Stimulated activated naive CD4-positive, alpha-beta T cell treated with Interleukin-2 at 50 U/mL for 16 hours (primary cell): ENCODE measurements around the gene IFNA16.
"Not testable (repeated sequence)": the region's sequence is repeated elsewhere in the genome, so short reads cannot be mapped to it uniquely, and the experiment has no call there.

Source experiments
- DNase-seq: peaks from one replicate; lab custom pipeline; 2025; lab: John Stamatoyannopoulos, UW

IFNA16 gene

GRCh38 chr9:21194867-21195776 lies 22.0 kb downstream of the IFNA16 start:
- not testable (repeated sequence) for DNase-seq

DNA sequence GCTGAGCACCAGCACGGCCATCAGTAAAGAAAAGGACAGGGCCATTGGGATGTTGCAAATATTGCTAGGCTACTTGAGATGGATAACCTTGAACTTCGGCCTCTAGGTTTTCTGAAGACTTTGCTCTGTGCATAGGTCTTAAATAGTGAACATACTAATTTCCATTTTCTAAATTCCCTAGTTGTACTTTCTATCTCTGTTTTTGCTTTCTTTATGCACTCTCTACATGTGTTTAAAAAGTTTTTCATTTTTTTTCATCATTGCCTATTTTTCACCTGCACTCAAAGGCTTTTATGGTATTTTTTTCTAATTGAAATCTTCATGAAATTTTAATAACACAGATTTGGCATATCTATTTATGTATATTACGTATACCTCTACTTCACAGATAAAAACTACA lies 29.6 kb downstream of the IFNA16 start, which contains the start of gene IFNA4:
TSS of gene IFNA4 (minus strand) at position 101 of the 400 bp plus-strand sequence. CDS start at position 45, 56 bp downstream.
- not testable (repeated sequence) for DNase-seq

GRCh38 chr9:21182810-21183736 lies 34.0 kb downstream of the IFNA16 start:
- DNase-seq: not testable (repeated sequence)

- DNase-seq: no peak
Measured at GRCh38 chr9:21174671-21175070, 42.4 kb downstream of the IFNA16 start.

DNA sequence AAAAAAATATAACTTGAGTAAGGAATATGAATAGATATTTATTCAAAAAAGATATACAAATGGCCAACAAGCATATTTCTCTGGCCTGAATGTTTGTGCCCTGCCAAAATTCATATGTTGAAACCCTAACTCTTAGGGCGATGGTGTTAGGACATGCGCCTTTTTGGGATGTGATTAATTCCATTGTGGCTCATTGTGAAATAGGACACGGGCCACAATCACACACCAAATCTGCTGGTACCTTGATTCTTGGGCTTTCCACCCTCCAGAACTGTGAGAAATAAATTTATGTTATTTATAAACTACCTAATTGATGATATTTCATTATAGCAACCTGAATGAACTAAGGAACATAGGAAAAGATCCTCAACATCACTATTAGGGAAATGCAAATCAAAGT lies 45.0 kb downstream of the IFNA16 start:
- no peak for DNase-seq

DNA sequence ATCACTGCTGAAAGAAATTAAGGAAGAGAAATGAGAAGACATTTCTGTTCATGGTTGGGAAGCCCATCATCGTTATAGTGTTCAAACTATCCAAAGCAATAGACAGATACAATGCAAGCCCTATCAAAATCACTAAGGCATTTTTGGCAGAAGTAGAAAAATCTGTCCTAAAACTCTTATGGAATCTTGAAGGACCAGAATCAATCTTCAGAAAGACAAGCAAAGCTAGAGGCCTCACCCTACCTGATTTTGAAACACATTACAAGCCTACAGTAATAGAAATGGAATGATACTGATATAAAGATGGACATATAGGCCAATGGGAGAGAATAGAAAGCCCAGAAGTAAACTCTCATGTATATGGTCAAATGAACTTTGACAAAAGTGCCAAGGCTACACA lies 45.8 kb downstream of the IFNA16 start:
- no peak for DNase-seq

- not testable (repeated sequence) for DNase-seq
Measured at GRCh38 chr9:21166560-21166959, 50.6 kb downstream of the IFNA16 start, which contains the start of gene IFNA21. TSS of gene IFNA21 (minus strand) at chr9:21166660. CDS start at chr9:21166612, 48 bp downstream.
